ENCODE measurements around the gene MAP4K5.
"Not testable (repeated sequence)": the region's sequence is repeated elsewhere in the genome, so short reads cannot be mapped to it uniquely, and the experiment has no call there.

MAP4K5 gene

GRCh38 chr14:50532502-50533240, at the start of gene MAP4K5:
Gene MAP4K5 (minus strand): TSS chr14:50532569. CDS start chr14:50532049, 520 bp downstream.
- peak; percentile 50 for DNase-seq (ENCODE audit: low read depth, low spot score)

- no peak for DNase-seq (ENCODE audit: low read depth, low spot score)
Observed at GRCh38 chr14:50578433-50578832, 46.1 kb upstream of the MAP4K5 start.

GRCh38 chr14:50577982-50578381, 45.6 kb upstream of the MAP4K5 start:
- DNase-seq (ENCODE audit: low read depth, low spot score) = no peak

GRCh38 chr14:50575769-50576168, 43.4 kb upstream of the MAP4K5 start:
- no peak for DNase-seq (ENCODE audit: low read depth, low spot score)

- DNase-seq (ENCODE audit: low read depth, low spot score) = no peak
Observed at GRCh38 chr14:50573862-50574261, 41.5 kb upstream of the MAP4K5 start.

GRCh38 chr14:50569714-50570274, 37.4 kb upstream of the MAP4K5 start:
- DNase-seq (ENCODE audit: low read depth, low spot score) = no peak

- DNase-seq (ENCODE audit: low read depth, low spot score) = no peak
Observed at GRCh38 chr14:50562841-50563240, 30.5 kb upstream of the MAP4K5 start.

GRCh38 chr14:50560931-50561285, 28.5 kb upstream of the MAP4K5 start:
- DNase-seq (ENCODE audit: low read depth, low spot score) = no peak

- peak; percentile 12 for DNase-seq (ENCODE audit: low read depth, low spot score)
Observed at GRCh38 chr14:50559990-50560930, 27.9 kb upstream of the MAP4K5 start, which contains the start of gene ATL1. Gene ATL1 (plus strand): TSS chr14:50560145. CDS start chr14:50560266, 121 bp downstream.

GRCh38 chr14:50552796-50553195, 20.4 kb upstream of the MAP4K5 start:
- not testable (repeated sequence) for DNase-seq (ENCODE audit: low read depth, low spot score)

GRCh38 chr14:50551877-50552276, 19.5 kb upstream of the MAP4K5 start:
- DNase-seq (ENCODE audit: low read depth, low spot score) = no peak

GRCh38 chr14:50550294-50550693, 17.9 kb upstream of the MAP4K5 start:
- no peak for DNase-seq (ENCODE audit: low read depth, low spot score)

GRCh38 chr14:50545618-50546017, 13.2 kb upstream of the MAP4K5 start:
- DNase-seq (ENCODE audit: low read depth, low spot score) = no peak

GRCh38 chr14:50544911-50545310, 12.5 kb upstream of the MAP4K5 start:
- no peak for DNase-seq (ENCODE audit: low read depth, low spot score)

GRCh38 chr14:50542941-50543418, 10.6 kb upstream of the MAP4K5 start:
- DNase-seq (ENCODE audit: low read depth, low spot score) = no peak

GRCh38 chr14:50541159-50541567, 8.8 kb upstream of the MAP4K5 start:
- no peak for DNase-seq (ENCODE audit: low read depth, low spot score)

- DNase-seq (ENCODE audit: low read depth, low spot score) = no peak
Observed at GRCh38 chr14:50539051-50539450, 6.7 kb upstream of the MAP4K5 start.

GRCh38 chr14:50538034-50538433, 5.7 kb upstream of the MAP4K5 start:
- not testable (repeated sequence) for DNase-seq (ENCODE audit: low read depth, low spot score)

GRCh38 chr14:50534997-50535396, 2.6 kb upstream of the MAP4K5 start:
- no peak for DNase-seq (ENCODE audit: low read depth, low spot score)

- no peak for DNase-seq (ENCODE audit: low read depth, low spot score)
Observed at GRCh38 chr14:50534416-50534815, 2.0 kb upstream of the MAP4K5 start.

- no peak for DNase-seq (ENCODE audit: low read depth, low spot score)
Observed at GRCh38 chr14:50533806-50534205, 1.4 kb upstream of the MAP4K5 start.

GRCh38 chr14:50533241-50533705, 904 bp upstream of the MAP4K5 start:
- no peak for DNase-seq (ENCODE audit: low read depth, low spot score)

Measured in brain pericyte (primary cell).